ENCODE results near the gene ANKRD10.

The ANKRD10 gene

GRCh38 chr13:110830800-110831371 is 84.0 kb downstream of the ANKRD10 start:
- DNase-seq, result no peak

DNA sequence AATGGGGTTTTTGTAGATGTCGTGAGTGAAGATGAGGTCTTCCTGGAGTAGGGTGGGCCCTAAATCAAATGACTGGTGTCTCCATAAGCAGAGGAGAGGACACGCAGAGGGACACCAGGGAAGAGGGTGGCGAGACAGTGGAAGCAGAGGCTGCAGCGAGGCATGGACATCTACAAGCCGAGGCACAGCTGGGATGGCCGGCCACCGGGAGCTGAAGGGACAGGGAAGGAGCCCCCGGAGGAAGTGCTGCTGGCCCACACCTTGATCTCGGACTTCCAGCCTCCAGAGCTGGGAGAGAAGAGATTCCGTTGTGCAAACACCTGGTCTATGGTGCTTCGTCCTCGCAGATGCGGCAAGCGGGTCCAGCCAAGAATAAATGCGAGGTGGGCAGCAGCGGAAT is 84.5 kb downstream of the ANKRD10 start:
- no peak for DNase-seq

- DNase-seq, result no peak
Measured at GRCh38 chr13:110829486-110829885, 85.4 kb downstream of the ANKRD10 start.

DNA sequence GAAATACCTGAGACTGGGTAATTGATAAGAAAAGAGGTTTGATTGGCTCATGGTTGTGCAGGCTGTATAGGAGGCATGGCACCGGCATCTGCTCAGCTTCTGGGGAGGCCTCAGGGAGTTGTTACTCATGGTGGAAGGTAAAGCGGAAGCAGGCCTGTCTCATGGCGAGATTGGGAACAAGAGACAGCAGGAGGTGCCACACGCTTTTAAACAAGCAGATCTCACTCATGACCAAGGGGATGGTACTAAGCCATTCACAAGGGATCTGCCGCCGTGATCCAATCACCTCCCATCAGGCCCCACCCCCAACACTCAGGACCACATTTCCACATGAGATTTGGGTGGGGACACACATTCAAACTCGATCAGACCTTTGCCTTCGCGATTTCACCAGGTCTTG is 86.2 kb downstream of the ANKRD10 start:
- no peak for DNase-seq

All from fibroblast of skin of abdomen (primary cell).